ENCODE measurements around the gene PPP4R2. TPM values are rescaled to one million over a fixed set of nuclear protein-coding genes. Genes with fewer than 3 reads are reported as not detected.

Gene PPP4R2
- total RNA-seq, 6 donors from 2014 or later: 24.3 to 88.0 (median 54.8) TPM

DNA sequence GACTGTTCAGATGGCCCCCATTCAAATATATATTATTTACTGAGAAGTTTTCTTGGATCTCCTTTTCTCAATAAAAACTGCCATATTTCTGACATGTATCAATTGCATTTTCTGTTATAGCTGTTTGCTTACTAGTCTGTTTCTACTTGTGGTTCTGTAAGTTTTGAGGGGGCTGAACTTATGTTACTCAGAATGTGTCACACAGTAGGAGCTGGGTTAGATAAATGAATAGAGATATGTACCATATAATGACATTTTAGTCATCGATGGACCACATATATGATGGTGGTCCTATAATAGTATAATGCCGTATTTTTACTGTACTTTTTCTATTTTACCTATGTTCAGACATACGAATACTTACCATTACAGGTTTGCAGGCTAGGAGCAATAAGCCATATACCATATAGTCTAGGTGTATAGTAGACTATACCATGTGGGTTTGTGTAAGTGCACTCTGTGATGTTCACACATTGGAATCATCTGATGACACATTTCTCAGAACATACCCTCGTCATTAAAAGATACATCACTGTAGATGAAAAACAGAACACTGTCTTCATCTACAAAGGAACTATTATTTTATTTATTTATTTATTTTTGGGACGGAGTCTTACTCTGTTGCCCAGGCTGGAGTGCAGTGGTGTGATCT is 22.3 kb downstream of the PPP4R2 start:
- no peaks in the 10 kb centered on the region for H3K27me3 ChIP-seq
- no peak for DNase-seq
- TF ChIP-seq POLR2A (IDR thresholded peaks at IDR 0.05) (no peak), EP300 (IDR thresholded peaks at IDR 0.05) (no peak), POLR2AphosphoS5 (IDR thresholded peaks at IDR 0.05) (no peak)
- TF ChIP-seq, protein P1, sequence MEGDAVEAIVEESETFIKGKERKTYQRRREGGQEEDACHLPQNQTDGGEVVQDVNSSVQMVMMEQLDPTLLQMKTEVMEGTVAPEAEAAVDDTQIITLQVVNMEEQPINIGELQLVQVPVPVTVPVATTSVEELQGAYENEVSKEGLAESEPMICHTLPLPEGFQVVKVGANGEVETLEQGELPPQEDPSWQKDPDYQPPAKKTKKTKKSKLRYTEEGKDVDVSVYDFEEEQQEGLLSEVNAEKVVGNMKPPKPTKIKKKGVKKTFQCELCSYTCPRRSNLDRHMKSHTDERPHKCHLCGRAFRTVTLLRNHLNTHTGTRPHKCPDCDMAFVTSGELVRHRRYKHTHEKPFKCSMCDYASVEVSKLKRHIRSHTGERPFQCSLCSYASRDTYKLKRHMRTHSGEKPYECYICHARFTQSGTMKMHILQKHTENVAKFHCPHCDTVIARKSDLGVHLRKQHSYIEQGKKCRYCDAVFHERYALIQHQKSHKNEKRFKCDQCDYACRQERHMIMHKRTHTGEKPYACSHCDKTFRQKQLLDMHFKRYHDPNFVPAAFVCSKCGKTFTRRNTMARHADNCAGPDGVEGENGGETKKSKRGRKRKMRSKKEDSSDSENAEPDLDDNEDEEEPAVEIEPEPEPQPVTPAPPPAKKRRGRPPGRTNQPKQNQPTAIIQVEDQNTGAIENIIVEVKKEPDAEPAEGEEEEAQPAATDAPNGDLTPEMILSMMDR (IDR thresholded peaks at IDR 0.05): no peak
- 90 to 95% methylated on average over 5 of the region's 5 CpGs for WGBS, 2 donors
- peaks cover 6 to 18% (median 8%) of the 10 kb centered on the region in 4 donors for H3K4me1 ChIP-seq
- ATAC-seq (ENCODE audit: low FRiP score in 2 of 2): no peak
- H3K9me3 ChIP-seq: no peaks in the 10 kb centered on the region
- no peak overlapping the region for H3K4me3 ChIP-seq
- H3K36me3 ChIP-seq: no peaks in the 10 kb centered on the region
- H3K27ac ChIP-seq: no peak overlapping the region

DNA sequence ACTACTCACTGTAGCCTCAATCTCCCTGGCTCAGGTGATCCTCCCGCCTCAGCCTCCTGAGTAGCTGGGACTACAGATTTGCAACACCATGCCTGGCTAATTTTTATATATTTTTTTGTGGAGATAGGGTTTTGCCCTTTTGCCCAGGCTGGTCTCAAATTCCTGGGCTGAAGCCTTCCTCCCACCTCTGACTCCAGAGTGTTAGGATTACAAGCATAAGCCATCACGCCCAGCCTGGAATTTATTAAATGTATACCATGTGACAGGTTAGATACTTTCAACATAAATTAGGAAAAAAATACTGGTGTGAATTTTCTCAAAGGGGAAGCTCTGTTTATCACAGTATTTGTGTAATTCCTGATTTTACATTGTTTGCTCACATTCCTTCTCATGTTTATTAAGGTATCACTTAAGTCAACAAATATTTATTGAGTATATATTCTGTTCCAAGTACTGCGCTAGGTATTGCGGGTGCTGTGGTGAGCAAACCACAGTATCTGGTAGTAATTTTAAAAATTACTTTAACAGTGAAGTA is 24.8 kb downstream of the PPP4R2 start:
- H3K27me3 ChIP-seq: no peaks in the 10 kb centered on the region
- no peaks in the 10 kb centered on the region for H3K9me3 ChIP-seq
- H3K27ac ChIP-seq: no peak overlapping the region
- no peak for DNase-seq
- H3K36me3 ChIP-seq: no peaks in the 10 kb centered on the region
- 60 to 88% methylated on average over 4 of the region's 4 CpGs for WGBS, 2 donors
- H3K4me1 ChIP-seq: peaks cover 8 to 33% (median 19%) of the 10 kb centered on the region in 4 donors
- ATAC-seq (ENCODE audit: low FRiP score in 2 of 2): no peak
- no peak overlapping the region for H3K4me3 ChIP-seq
- TF ChIP-seq EP300 (IDR thresholded peaks at IDR 0.05): no peak

DNA sequence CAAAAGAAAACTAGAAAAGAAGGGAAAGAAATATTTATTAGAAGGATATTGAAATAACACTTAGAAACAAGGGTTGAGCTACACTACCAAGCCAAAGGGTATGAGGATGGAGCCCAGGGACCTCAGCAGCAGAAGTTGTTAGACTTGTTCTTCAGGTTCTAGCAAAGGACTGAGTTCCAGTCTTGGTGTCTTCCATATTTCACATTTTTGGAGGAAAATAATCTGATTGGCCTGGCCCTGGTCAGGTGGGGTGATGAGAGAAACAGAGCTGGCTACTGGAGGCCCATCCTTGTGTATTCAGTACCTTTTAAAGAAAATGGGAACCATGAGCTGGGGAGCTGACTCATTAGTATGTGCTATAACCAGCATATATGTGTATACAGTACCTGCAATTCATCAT is 28.2 kb downstream of the PPP4R2 start:
- DNase-seq (no peak), ATAC-seq (ENCODE audit: low FRiP score in 2 of 2) (no peak)
- no peak for TF ChIP-seq POLR2A (IDR thresholded peaks at IDR 0.05)
- no peak for TF ChIP-seq EP300 (IDR thresholded peaks at IDR 0.05)
- TF ChIP-seq, protein P1 (IDR thresholded peaks at IDR 0.05): no peak
- no peak for TF ChIP-seq POLR2AphosphoS5 (IDR thresholded peaks at IDR 0.05)

DNA sequence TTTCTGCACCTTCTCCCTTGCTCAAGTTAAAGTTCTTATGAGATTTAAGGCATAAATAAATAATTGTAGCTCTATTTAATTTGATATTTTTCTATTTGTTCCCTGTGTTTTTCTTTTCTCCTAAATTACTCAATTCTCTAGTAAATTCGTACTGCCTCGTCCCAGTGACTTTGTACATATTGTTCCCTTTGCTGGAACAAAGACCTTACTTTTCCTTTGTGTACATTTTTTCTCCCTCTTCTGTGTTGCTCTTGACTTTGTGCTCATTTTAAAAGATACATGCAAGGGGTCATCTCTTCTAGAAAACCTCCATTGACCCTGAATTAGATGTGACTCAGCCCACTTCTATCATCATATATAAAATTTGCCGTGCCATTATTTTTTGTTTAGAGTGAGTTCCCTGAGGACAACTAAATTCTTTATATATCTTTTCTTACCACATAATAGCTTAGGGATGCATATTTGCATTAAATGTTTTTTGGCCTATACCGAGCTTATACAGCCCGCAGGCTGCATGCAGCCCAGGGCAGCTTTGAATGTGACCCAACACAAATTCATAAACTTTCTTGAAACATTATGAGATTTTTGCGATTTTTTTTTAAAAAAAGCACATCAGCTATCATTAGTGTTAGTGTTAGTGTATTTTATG is 29.6 kb downstream of the PPP4R2 start:
- H3K4me3 ChIP-seq: no peak overlapping the region
- TF ChIP-seq, protein P1 (IDR thresholded peaks at IDR 0.05): no peak
- no peak for TF ChIP-seq POLR2A (IDR thresholded peaks at IDR 0.05)
- no peak for TF ChIP-seq POLR2AphosphoS5 (IDR thresholded peaks at IDR 0.05)
- TF ChIP-seq EP300 (IDR thresholded peaks at IDR 0.05): no peak
- H3K36me3 ChIP-seq: no peaks in the 10 kb centered on the region
- H3K27me3 ChIP-seq: no peaks in the 10 kb centered on the region
- DNase-seq (no peak), ATAC-seq (ENCODE audit: low FRiP score in 2 of 2) (no peak)
- H3K9me3 ChIP-seq: no peaks in the 10 kb centered on the region
- H3K27ac ChIP-seq: no peak overlapping the region
- peaks cover 15 to 37% (median 26%) of the 10 kb centered on the region in 4 donors for H3K4me1 ChIP-seq
- 90% methylated on average over 6 of the region's 6 CpGs for WGBS, 2 donors

More for the DNA sequence above, 28.2 kb downstream of the PPP4R2 start:
- Histone ChIP-seq H3K4me1 (peaks cover 15 to 38% (median 24%) of the 10 kb centered on the region in 4 donors), H3K27ac (no peak overlapping the region), H3K27me3 (no peaks in the 10 kb centered on the region), H3K9me3 (no peaks in the 10 kb centered on the region), H3K36me3 (no peaks in the 10 kb centered on the region), H3K4me3 (no peak overlapping the region)

DNA sequence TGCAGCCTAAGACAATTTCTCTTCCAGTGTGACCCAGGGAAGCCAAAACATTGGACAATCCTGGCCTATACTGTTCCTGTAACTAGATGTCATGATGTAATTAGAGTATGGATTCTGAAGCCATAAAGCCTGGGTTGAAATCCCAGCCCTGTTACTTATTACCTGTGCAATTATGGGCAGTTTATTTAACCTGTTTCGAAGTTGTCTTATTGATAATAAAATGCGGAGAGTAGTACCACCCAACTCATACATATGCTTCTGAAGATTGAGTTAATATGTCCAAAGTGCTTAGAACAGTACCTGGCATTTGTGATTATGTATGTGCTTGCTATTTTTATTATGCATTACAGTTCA is 30.1 kb downstream of the PPP4R2 start:
- DNase-seq (no peak), ATAC-seq (ENCODE audit: low FRiP score in 2 of 2) (no peak)
- Histone ChIP-seq H3K4me3 (no peak overlapping the region), H3K27me3 (no peaks in the 10 kb centered on the region), H3K4me1 (peaks cover 15 to 38% (median 25%) of the 10 kb centered on the region in 4 donors), H3K36me3 (no peaks in the 10 kb centered on the region), H3K27ac (no peak overlapping the region), H3K9me3 (no peaks in the 10 kb centered on the region)
- 50 to 98% methylated on average over 2 of the region's 2 CpGs for WGBS, 2 donors
- TF ChIP-seq, protein P1 (IDR thresholded peaks at IDR 0.05): no peak
- TF ChIP-seq POLR2A (IDR thresholded peaks at IDR 0.05): no peak
- TF ChIP-seq EP300 (IDR thresholded peaks at IDR 0.05): no peak
- TF ChIP-seq POLR2AphosphoS5 (IDR thresholded peaks at IDR 0.05): no peak

Data from upper lobe of left lung (tissue), 6 donors.